GM19351 (cell line): ENCODE results near the gene KLHL21.
A peak's percentile ranks its signal among the peaks of the same experiment; 100 is the strongest.
"Not testable (repeated sequence)": the region's sequence is repeated elsewhere in the genome, so short reads cannot be mapped to it uniquely, and the experiment has no call there.

Source experiments
- ATAC-seq: cut with Tn5 transposase; IDR thresholded peaks from one replicate; pipeline ENCODE4 v1.9.1; 2021; ENCODE audit warnings: mild to moderate bottlenecking, moderate library complexity; ENCODE audit not compliant: unreplicated experiment

KLHL21 gene

DNA sequence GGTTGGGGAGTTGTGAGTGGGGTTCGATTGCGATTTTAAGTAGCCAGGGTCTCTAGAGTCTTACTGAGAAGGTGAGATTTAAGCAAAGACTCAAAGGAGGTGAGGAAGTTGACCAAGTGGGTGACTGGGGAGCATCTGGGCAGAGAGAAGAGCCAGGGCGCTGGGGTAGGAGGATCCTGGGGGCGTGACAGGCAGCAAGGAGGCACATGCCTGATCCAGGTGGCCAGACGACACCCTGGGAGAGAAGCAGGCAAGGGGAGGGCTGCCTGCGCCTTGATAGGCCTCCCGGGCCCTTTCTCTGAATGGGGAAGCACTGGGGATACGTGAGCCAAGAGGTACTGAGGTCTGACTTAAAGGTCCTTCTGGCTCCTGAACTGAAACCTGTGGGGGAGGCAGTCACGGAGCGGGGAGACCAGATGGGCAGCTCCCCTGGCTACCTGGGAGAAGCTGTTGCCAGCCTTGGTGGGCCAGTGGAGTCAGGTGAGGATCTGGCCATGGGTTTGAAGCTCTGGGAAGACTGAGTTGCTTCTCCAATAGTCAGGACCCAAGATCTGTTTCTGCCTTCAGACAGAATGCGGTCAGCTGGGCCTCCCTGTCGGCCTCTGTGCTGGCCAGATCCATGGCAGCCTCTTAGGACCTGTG lies 17.5 kb downstream of the KLHL21 start:
- no peak for ATAC-seq

- no peak for ATAC-seq
Measured at GRCh38 chr1:6584126-6585080, 18.3 kb downstream of the KLHL21 start.

GRCh38 chr1:6582370-6582769 lies 20.3 kb downstream of the KLHL21 start:
- ATAC-seq: no peak

- ATAC-seq: no peak
Measured at GRCh38 chr1:6581561-6582305, 20.9 kb downstream of the KLHL21 start.

GRCh38 chr1:6580593-6581409 lies 21.9 kb downstream of the KLHL21 start:
- no peak for ATAC-seq

DNA sequence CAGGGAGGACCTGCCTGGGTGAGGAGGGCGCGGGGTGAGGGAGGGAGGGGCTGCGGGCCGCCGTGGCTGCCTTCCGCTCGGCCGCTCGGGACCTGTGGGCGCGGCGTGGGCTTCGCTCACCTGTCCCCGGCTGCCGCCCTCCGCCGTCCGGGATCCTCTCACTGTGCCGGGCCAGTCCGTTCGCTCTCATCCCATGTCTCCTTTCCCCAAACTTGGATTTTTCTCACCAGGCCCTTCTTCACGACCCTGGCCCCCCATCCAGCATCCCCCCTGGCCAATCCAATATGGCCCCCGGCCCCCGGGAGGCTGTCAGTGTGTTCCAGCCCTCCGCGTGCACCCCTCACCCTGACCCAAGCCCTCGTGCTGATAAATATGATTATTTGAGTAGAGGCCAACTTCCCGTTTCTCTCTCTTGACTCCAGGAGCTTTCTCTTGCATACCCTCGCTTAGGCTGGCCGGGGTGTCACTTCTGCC lies 22.5 kb downstream of the KLHL21 start:
- no peak for ATAC-seq

GRCh38 chr1:6579374-6580118 lies 23.1 kb downstream of the KLHL21 start, which contains the start of gene ZBTB48:
Gene ZBTB48, plus strand, starts transcription at chr1:6579994. Its CDS starts 616 bp downstream, at chr1:6580610.
- ATAC-seq: peak; percentile 98

GRCh38 chr1:6578624-6579373 lies 23.9 kb downstream of the KLHL21 start:
- no peak for ATAC-seq

- ATAC-seq: no peak
Measured at GRCh38 chr1:6577831-6578525, 24.7 kb downstream of the KLHL21 start.

DNA sequence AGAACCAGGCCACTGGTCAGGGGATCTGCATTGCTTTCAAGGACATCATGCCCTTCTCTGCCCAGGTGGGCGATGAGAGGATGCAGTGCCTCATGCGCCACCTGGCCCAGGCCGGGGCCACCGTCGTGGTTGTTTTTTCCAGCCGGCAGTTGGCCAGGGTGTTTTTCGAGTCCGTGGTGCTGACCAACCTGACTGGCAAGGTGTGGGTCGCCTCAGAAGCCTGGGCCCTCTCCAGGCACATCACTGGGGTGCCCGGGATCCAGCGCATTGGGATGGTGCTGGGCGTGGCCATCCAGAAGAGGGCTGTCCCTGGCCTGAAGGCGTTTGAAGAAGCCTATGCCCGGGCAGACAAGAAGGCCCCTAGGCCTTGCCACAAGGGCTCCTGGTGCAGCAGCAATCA lies 27.9 kb downstream of the KLHL21 start:
- no peak for ATAC-seq

DNA sequence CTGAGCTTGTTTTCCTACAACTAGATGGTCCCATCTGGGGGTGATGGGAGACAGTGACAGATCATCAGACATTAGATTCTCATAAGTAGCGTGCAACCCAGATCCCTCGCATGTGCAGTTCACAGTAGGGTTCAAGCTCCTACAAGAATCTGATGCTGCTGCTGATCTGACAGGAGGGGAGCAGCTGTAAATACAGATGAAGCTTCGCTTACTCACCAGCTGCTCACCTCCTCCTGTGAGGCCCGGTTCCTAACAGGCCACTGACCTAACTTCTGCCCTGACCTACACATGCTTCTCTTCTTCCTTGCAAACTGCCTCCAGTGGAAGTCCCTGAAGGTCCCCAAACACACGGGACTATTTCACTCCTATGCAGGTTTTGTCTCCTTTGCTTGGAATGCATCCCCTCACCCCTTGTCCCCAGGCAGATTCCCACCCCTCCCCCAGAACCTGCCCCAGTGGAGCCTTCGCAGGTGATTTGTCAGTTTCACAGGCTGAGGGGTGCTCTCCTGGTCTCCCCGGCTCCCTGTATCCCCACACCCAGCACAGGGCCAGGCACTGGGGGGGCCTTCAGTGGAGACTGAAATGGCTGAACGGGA lies 28.5 kb downstream of the KLHL21 start:
- no peak for ATAC-seq

GRCh38 chr1:6572653-6573383 lies 29.9 kb downstream of the KLHL21 start:
- ATAC-seq: no peak

DNA sequence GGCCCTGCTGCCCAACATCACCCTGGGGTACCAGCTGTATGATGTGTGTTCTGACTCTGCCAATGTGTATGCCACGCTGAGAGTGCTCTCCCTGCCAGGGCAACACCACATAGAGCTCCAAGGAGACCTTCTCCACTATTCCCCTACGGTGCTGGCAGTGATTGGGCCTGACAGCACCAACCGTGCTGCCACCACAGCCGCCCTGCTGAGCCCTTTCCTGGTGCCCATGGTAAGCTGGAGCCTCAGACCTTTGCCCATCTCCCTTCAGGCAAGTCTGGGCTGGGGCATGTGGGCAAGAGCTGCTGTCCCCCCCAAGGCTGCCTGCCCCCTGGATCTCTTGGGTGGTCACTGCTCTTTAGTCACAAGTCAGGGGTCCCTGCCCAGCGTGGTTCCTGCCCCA lies 31.7 kb downstream of the KLHL21 start:
- ATAC-seq: no peak

- no peak for ATAC-seq
Measured at GRCh38 chr1:6570100-6570499, 32.6 kb downstream of the KLHL21 start.

DNA sequence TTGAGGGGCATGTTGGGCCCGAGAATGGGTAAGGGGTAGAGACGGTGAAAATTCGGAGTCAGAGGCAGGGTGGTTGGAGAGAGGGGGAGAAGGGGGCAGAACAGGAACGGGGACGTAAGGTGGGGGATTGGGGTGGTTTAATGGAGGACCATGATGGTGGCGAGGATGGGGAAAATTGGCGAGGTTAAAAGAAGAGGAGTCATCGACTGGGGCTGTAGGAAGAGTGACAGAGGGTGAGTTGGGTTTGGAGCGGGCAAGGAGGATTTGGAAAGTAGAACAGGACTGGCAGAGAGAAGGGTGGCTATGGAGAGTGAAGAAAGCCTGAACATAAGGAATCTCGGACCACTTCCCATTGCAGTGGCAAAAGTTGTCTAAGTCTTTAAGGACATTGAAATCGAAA lies 33.6 kb downstream of the KLHL21 start:
- no peak for ATAC-seq

DNA sequence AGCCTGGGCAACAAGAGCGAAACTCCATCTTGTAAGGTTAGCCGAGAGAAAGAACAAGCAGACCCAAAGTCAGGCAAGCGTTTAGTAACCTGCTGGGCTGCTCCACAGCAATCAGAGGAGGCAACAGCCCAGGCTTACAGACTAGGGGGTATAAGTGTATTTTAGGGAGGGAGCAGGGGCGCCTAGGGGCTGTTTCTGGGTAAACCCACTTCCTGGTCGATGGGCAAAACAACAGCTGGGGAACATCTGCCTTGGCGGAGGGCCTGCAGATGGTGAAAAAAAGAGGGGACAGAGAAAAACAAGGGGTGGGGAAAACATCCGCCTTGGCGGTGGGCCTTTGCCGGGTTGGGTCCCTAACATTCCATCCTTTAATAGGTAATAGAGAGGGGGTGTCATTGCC lies 42.4 kb downstream of the KLHL21 start:
- ATAC-seq: no peak

DNA sequence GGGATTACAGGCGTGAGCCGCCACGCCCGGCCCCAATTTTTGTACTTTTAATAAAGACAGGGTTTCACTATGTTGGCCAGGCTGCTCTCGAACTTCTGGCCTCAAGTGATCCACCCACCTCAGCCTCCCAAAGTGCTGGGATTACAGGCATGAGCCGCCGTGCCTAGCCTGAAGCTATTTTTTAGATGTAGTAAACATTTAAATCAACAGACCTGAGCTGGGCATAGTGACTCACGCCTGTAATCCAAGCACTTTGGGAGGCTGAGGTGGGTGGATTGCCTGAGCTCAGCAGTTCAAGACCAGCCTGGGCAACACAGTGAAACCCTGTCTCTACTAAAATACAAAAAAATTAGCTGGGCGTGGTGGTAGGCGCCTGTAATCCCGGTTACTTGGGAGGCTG lies 43.5 kb downstream of the KLHL21 start:
- not testable (repeated sequence) for ATAC-seq
